Measurements from ENCODE around the gene RHOC. TPM values are rescaled to one million over a fixed set of nuclear protein-coding genes. Genes with fewer than 3 reads are reported as not detected.

Gene RHOC
- total RNA-seq, 1 donor from 2014 or later, result 538 TPM

DNA sequence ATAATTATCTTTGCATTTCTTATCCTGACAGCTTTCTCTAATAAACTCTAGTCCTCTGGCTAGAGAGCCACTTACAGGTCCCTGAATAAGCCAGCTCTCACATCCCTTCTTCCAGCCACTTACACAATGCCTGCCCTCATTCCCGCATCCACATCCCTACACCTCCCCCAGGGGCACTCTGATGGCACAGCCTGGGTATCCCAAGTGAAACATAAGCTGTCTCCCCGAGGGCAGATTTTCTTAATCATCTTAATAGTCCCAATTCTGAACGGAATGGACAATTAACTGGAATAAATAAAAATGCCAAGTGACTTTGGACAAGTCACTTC, 4.9 kb downstream of the RHOC start:
- DNase-seq (ENCODE audit: low read depth in 2 of 2), result peak in 1 of 2 donors; percentile 15

- DNase-seq (ENCODE audit: low read depth in 2 of 2), result no peak
Measured at GRCh38 chr1:112701227-112702066, 5.5 kb downstream of the RHOC start.

DNA sequence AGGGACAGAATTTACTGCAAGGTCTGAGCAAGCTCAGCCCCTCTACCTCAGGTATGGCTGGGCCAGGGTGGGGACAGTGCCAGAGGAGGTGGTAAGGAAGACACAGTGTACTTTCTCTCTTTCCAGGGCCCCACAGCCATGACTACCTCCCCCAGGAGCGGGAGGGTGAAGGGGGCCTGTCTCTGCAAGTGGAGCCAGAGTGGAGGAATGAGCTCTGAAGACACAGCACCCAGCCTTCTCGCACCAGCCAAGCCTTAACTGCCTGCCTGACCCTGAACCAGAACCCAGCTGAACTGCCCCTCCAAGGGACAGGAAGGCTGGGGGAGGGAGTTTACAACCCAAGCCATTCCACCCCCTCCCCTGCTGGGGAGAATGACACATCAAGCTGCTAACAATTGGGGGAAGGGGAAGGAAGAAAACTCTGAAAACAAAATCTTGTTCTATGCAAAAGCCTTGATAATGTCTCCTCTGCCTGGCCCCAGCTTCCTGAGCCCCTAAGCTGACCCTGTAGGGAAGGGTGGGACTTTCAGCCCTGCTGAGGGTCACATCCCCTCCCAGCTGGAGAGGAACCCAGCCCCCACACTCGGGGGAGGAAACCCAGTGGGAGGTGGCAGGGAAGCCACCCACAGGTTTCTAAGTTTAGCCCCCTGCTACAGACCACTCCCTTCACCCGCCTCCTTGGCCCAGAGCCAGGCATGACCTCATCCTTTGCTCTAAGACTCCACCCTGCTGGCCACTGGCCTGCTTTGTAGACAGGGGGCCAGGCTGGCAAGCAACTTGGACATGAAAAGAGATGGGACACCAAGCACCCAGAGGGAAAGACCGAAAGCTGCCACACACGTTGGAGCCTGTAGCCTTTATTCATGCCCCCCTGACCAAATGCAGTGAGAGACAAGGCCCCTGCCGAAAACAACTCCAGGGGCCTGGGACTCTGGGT, 6.4 kb downstream of the RHOC start:
- DNase-seq (ENCODE audit: low read depth in 2 of 2), result peak; percentile 99

- peak in 1 of 2 donors; percentile 12 for DNase-seq (ENCODE audit: low read depth in 2 of 2)
Measured at GRCh38 chr1:112699425-112700144, 7.3 kb downstream of the RHOC start.

DNA sequence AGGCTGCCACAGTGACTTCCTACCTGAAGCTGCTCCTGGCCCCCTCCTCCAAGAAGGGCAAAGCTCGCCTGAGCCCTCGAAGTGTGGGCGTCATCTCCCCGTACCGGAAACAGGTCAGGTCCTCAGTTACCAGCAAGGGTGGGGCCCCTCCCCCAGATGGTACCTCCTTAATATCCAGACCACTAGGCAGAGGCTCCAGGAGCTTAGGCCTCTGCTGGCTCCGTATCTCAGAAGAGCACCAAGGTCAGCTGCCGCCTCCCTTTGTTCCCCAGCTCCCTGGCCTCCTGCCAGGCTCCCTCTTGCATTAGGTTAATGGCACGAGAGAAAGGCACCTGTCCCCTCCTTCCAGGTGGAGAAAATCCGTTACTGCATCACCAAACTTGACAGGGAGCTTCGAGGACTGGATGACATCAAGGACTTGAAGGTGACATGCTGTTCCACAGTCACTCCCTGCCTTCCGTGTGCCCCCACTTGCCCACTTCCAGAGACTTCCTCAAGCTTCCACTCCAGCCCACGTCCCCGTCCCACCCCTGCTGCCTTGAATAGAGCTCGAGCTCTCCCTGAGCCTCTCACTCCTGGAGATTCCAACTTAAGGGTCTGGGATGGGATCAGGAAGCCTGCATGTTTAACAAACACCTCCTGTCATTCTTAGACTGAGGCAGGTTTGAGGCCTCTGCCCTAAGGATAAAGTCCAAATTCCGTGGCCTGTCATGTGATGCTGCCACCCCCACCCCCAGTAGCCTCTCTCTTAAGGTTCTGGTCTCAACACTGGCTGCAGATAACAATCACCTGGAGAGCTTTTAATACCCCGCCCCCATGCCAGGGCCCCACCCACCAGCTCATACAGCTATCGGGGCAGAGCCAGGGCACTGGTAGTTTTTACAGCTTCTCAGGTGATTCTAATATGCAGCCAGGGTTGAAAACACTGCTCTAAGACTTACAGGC, 8.3 kb downstream of the RHOC start:
- DNase-seq (ENCODE audit: low read depth in 2 of 2), result peak in 1 of 2 donors; percentile 28

DNA sequence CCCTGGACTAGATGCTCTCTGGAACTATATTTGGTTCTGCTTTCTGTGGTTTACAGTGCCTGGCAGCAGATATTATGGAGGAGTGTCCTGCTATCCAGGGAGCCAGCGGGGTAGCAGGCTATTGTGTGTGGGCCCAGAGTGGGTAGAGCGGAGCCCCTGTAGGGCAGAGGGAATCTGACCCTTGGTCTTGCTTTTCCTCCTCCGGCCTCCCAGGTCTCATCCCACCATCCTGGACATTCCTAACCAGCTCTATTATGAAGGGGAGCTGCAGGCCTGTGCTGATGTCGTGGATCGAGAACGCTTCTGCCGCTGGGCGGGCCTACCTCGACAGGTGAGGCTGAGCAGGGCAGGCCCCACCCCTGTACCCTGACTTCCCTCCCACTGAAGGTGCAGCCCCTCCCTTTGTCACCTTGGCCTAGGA, 9.1 kb downstream of the RHOC start:
- DNase-seq (ENCODE audit: low read depth in 2 of 2), result no peak

DNA sequence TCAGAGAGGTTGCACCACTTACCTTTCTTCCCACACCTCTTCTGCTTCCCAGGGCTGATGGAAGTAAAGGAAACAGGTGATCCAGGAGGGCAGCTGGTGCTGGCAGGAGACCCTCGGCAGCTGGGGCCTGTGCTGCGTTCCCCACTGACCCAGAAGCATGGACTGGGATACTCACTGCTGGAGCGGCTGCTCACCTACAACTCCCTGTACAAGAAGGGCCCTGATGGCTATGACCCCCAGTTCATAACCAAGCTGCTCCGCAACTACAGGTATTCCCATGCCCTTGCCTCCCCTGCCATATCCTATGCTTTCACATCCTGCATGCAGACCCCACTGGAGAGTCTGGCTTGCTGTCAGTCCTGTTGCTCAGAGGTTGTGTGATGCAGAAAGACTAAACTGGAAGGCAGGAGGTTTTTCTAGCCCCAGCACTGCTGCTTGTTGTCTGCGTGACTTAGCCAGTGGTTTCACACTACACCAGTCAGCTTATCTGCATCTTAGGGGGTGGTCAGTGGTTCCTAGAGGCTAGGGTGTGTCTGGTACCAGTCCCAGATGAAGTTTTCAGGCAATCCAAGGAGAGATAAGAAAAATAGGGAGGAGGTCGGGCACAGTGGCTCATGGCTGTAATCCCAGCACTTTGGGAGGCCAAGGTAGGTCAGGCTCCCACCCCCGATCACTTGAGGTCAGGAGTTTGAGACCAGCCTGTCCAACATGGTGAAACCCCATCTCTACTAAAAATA, 10.2 kb downstream of the RHOC start:
- no peak for DNase-seq (ENCODE audit: low read depth in 2 of 2)

DNA sequence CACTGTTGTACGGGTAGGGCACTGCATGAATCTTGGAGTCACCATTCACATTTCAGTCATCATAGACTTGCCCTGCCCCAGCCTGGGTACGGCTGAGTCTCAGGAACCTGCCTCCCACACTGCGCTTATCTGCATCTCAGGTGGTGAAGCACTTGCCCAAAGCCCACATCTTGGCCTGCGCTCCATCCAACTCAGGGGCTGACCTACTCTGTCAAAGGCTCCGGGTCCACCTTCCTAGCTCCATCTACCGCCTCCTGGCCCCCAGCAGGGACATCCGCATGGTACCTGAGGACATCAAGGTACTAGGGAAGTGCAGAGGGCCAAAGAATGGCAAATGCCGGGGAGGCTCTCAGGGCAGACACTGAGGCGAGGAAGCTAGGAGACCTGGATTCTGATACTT, 11.7 kb downstream of the RHOC start:
- DNase-seq (ENCODE audit: low read depth in 2 of 2), result no peak

- no peak for DNase-seq (ENCODE audit: low read depth in 2 of 2)
Measured at GRCh38 chr1:112694363-112694929, 12.5 kb downstream of the RHOC start.

- DNase-seq (ENCODE audit: low read depth in 2 of 2), result no peak
Measured at GRCh38 chr1:112693821-112694220, 13.1 kb downstream of the RHOC start.

DNA sequence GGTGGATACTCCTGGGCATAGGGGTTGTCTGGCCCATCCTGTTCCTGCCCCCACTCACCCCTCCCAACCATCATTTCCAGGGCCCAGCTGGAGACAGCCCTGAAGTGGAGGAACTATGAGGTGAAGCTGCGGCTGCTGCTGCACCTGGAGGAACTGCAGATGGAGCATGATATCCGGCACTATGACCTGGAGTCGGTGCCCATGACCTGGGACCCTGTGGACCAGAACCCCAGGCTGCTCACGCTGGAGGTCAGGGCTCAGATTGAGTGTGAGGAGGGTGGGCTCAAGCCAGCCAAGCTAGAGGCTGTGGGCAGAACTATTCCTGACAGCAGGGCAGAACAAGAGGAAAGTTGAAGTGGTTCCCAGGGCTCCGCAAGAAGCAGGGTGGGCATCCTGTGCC, 14.2 kb downstream of the RHOC start:
- no peak for DNase-seq (ENCODE audit: low read depth in 2 of 2)

- no peak for DNase-seq (ENCODE audit: low read depth in 2 of 2)
Measured at GRCh38 chr1:112689842-112690237, 17.1 kb downstream of the RHOC start.

DNA sequence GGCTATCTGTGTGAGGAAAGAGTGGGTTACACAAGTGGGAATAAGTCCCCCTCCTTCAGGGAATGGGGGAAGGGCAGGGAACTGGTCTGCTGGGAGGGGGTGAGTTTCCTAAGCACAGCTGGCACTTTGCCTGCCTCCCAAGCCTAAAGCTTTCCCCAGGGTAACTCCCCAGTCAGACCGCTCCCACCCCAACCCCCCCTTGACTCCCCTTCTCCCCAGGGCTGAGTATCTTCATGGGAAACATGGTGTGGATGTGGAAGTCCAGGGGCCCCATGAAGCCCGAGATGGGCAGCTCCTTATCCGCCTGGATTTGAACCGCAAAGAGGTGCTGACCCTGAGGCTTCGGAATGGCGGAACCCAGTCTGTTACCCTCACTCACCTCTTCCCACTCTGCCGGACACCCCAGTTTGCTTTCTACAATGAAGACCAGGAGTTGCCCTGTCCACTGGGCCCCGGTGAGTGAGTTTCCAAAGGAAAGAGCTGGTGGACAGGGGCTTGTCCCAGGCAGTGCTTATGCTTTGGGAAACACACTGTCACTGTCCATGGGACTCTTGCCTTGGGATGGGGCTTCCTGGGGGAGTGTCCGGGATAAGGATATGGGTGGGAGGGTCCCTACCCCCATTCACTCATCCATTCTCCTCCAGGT, 17.6 kb downstream of the RHOC start:
- DNase-seq (ENCODE audit: low read depth in 2 of 2), result no peak

DNA sequence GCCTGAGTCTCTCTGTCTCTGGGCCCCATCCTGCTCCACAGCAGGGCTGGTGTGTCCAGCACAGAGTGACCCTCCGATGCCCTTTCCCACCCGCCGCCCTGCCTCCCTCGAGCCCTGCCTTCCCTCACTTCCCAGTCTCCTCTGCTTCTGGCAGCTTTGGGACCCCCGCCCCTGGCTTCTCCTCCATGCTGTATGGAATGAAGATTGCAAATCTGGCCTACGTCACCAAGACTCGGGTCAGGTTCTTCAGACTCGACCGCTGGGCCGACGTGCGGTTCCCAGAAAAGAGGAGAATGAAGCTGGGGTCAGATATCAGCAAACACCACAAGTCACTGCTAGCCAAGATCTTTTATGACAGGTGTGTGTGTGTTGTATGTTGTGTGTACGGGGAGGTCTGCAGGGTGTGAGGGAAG, 18.1 kb downstream of the RHOC start:
- DNase-seq (ENCODE audit: low read depth in 2 of 2), result no peak

DNA sequence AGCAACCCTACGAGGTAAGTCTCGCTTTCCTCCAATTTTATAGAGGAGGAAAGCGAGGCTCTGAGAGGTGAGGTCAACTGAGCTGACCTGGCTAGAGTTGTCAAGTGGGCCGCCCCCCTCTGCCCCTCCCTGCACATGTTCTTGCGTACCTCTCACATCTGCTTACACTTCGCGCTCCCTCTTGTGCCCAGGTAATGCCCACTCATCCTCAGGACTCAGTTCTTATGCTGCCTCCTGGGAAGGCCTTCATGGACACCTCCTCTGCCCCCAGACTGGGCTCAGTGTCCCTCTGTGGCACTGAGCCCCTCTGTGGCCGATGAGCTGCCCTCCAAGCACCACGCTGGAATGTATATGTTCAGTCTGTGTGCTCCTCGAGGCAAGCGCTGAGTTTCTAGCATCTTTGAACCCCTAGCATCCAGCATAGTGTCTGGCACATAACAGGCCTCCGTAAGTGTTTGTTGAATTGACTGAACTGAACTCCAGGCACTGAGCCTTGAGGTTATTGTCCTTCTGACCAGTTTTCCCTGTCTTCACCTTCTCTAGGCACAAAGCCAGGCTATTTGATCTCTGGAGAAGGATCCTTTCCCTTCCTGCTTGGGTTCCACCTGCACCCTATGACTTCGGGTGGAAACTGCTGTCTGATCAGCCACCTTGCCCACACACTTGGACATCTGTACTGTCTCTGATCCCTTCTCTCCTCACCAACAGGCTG, 19.0 kb downstream of the RHOC start:
- no peak for DNase-seq (ENCODE audit: low read depth in 2 of 2)

DNA sequence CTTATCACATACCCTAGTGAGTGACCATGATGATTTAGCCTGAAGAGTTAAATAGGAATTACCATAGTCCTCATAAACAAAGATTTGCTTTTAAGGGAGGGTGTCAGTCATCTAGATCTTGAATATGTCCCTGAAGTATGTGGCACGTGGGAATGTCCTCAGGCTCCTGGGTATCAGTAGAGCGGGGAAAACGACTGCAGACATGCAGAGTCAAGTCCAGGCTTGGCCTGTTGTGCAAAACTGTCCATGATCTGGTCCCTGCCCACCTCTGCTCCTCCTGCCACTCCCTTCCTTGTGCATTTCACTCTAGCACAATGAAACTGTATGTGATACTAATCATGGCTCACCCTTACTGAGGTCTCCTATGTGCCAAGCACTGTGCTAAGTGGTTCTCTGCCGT, 19.6 kb downstream of the RHOC start:
- DNase-seq (ENCODE audit: low read depth in 2 of 2), result no peak

DNA sequence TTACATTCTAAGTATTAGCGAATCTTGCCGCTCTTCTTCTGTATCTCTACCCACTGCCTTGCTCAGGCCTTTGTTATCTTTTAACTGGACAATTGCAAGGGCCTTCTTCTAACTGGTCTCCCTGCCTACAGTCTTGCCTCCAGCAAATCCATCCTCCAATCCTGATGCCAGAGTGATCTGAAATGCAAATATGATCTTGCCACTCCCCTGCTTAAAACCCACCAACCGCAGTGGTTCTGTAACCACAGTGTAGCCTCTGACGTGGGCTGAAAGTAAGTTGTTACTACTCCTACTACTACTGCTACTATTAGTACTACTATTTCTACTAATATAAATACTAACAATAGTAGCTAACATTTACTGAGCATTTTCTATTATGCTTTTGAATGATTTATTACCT, 20.1 kb downstream of the RHOC start:
- DNase-seq (ENCODE audit: low read depth in 2 of 2), result no peak

DNA sequence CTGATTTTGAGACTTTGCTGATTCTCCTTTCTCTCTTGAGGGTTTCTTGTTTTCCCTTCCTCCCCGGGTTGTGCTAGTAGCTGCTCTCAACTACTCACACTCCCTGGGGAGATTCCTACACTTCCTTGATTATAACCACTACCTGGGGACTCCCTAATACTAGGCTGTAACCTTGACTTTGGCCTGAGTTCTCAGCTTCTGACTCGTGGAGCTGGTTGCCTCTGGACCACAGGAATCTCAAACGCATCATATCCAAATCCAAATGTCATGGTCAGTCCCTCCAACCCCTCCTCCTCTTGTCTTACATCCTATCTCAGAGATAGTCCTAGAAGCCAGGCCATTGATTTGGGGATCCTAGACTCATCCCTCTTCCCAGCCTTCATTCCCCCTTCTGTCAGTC, 20.5 kb downstream of the RHOC start:
- no peak for DNase-seq (ENCODE audit: low read depth in 2 of 2)

GRCh38 chr1:112685913-112686312, 21.0 kb downstream of the RHOC start:
- no peak for DNase-seq (ENCODE audit: low read depth in 2 of 2)
